GM18499 (cell line): ENCODE results near the gene MAPK12.

Source experiments
- ATAC-seq: cut with Tn5 transposase; IDR thresholded peaks from one replicate; pipeline ENCODE4 v1.9.1; 2021; ENCODE audit warnings: moderate number of reproducible peaks; ENCODE audit not compliant: insufficient read depth, unreplicated experiment

The MAPK12 gene

DNA sequence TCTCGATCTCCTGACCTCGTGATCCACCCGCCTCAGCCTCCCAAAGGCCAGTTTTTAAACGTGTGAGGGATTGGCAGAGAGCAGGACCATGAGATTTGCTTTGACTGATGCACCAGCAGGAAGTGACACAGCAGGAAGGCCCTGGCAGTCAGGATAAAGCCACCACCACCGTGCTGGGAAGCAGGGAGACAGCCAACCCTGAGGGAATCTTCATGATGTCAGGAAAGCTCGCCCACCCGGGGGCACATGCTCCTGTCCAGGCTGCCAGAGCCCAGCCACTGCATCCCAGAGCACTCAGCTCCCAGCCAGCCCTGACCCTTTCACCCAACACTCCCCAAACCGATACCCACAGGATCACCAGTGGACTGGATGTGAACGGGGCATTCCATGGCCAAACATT, 22.7 kb downstream of the MAPK12 start:
- ATAC-seq, result no peak

DNA sequence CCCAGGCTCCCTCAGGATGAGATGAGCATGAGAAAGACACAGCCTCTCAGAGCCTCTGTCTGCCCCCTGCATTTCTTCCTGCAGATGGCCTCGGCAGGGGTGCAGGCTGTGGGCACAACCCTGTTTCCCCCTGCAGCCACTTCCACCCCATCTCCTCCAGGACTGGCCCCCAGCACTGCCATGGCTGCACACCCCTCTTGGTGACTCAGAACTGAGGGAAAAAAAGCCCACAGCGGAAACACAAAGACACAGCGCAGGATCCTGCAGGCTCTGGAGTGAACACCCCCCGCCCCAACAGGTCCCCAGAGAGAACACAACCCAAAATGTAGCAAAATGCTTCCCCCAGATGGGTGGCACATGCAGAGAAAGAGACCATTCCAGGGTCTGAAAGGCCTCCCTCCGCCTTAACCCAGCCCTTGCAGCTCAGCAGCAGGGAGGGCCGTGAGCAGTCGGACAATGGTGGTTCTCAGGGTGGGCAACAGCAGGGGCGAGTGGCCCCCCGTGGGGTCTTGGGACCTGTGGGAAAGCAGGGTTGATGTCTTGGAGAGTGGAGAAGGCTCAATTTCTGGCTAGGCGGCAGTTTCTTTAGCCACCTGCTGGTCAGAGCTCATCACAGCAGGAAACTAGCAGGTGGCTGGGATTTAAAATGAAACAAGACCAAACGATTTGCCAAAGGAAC, 24.6 kb downstream of the MAPK12 start:
- no peak for ATAC-seq

DNA sequence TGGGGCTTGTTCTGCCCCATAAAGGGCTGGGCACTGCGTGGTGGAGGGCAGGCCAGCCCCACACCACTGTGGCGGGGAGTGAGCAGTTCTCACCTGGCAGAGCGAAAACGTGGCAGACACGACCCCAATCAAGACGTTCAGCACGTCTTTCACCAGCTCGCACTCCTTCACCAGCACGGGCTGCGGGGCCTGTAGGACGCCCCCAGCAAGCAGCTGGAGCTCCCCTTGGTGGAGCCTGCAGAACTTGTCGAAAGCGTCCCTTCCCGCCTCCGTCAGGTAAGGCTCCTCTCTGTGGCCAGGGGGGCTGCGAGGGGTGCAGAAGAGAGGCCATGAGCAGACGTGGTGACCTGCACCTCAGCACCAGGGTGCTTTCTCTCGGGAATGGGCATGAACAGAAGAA, 28.3 kb downstream of the MAPK12 start:
- no peak for ATAC-seq

DNA sequence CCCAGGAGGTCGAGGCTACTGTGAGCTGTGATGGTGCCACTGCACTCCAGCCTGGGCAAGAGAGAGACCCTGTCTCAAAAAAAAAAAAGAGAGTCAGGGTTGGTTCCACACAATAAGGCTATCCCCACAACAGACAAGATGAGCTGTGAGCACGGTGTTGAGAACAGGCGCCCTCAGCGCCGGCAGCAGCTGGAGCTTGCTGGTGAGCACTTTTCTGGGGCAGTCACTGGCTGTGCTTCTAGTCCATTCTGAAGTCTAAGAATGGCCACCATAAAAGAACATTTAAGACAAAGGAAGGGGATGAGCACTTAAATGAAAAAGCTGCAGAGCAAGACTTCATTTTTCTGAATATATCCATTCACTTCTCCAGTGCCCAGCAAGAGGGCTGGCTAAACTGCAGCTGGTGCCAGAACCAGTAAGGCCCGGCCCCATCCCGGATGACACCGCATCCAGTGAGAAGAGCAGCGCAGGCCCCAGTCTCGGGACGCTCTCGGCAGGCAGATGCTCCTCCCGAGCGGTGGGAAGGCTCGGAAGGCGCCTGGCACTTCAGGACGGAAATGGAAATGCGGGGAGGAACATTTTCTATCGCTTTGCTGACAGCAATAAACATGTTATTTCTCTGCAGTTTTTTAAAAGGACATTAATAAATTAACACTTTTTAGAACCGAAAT, 28.9 kb downstream of the MAPK12 start:
- ATAC-seq, result no peak

DNA sequence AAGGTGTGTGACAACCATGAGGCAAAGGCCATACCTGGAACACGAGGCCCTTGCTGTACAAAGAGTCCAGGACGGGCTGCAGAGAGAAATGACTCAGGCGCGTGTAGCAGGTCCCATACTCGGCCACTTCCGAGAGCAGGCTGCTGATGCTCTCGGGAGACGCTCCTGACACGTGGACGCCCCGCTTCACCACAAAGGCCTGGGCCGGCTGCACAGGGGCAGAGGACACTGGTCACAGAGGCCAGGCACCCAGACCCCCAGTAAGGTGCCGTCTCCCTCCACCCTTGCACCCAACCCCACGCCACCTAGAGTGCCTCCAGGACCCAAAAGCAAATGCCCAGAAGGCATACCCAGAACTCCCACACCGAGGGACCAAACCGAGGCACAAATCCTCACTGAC, 32.1 kb downstream of the MAPK12 start:
- no peak for ATAC-seq

DNA sequence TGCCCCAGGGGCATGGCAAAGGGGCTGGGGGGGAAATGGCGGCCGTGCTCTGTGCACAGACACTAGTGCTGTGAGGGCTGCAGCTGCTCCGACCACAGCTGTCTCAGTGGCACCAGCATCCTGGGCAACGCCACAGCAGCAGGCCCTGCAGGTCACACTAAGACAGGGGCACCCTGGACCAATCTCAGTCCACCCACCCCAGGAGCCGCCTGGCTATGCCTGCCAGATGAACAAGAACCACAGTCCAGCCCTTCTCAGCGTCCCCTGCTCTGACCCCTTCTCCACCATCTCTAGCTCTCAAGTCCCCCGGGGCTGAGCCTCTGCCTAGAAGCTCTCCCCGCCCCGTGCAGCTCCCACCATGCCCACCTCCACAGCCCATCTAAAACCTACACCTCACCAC, 33.1 kb downstream of the MAPK12 start:
- ATAC-seq, result no peak

DNA sequence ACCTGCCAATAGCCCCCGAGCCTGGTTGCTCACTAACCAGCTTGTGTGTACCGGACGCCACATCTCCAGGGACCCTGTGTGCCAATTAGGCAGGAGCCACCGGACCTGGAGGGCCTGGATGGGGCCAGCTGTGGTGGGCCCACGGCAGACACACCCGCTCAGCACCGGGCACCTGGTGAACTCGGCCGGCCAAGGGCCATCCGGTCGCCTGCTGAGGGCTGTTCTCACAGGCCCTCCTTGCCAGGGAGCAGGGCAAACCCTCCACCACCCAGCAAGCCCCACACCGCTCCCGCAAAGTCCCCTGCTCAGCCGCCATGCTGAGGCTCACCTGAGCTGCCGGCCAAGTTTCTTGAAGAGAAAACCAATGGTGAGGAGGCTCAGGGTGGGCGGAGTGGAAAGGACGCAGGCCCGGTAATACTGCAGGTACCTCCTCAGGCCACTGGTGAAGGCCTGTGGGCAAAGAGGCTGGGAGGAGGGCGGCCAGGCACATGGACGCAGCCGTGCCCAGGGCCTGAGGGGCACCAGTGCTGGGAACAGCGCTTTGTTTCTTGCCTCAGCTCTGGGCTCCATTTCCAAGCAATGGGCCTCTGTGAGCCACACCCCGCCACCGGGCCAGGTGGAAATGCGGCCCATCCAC, 33.8 kb downstream of the MAPK12 start:
- no peak for ATAC-seq

DNA sequence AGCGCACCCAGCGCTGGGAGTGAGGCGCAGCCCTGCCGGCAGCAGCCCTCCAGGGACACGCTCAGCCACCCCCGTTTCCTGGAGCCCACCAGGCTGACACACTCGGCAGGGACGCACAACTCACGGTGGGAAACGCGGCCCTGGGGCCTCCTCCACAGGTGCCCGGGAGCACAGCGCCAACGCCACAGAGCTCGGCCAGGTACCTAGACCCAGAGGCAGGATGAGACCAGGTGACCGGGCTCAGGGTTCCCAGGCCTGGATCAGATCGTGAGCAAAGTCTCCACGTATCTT, 34.7 kb downstream of the MAPK12 start:
- ATAC-seq, result no peak

DNA sequence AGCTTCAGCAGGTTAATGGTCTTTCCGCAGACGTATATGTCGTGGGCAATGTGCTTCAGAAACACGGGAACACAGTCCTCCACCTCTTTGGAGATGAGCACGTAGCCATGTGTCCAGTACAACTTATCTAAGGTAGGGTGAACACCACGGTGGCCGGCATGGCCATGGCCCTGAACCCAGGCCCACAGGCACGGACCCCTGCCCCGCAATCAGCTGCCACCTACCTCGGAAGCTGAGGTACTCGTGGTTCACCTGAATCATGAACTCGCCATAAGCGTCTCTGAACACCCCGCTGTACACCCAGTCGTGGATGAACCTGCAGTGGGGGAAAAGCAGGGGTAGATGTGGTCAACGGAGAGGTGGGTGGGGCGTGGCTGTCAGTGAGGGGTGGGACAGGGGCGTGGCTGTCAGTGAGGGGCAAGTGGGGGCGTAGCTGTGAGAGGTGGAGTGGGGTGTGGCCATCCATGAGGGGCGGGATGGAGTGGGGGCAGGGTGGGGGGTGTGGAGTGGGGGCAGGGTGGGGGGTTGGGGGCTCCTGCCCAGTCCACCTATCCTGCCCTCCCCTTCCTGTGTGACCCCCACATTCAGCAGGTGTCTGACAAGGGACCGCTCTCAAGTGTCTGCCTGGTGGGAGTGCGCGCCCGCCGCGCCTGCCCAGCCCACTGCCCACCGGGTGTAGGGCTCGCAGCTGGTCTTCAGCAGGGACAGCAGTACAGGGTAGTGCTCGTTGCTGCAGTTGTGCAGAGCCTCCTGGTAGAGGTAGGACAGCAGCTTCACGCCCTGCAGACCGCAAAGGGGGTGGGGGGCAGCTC, 35.2 kb downstream of the MAPK12 start:
- no peak for ATAC-seq

DNA sequence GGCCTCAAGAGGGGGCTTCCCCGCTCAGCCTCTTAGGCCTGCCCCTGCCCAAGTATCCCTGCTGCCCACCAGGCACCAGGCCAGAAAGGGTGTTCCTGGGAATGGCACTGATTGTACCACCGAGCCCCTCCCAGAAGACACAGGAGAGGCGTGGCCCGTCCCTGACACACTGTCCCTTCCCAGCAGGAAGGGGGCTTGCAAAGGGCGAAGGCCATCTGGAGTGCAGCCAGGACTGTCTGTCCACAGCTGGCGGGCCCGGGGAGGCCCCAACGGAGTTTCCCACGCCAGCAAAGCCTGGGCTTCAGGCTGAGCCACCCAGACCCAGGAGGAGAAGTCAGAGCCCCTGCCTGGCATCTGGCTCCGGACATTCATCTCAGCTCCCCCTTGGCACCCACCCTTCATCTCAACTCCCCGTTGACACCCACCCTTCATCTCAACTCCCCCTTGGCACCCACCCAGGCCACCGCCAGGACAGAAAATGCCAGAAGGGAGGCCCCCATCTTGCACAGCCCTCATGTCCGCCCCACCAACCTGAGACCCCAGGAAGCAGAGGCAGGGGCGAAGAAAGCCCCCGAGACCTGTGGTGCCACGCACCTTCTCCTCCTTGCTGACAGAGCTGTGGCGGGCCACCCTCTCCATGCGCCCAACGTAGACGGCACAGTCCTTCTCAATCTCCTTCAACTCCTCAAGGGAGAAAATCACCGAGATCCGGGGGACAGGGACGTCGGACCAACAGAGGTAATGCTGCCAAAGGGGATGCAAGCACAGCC, 36.1 kb downstream of the MAPK12 start:
- ATAC-seq, result no peak

DNA sequence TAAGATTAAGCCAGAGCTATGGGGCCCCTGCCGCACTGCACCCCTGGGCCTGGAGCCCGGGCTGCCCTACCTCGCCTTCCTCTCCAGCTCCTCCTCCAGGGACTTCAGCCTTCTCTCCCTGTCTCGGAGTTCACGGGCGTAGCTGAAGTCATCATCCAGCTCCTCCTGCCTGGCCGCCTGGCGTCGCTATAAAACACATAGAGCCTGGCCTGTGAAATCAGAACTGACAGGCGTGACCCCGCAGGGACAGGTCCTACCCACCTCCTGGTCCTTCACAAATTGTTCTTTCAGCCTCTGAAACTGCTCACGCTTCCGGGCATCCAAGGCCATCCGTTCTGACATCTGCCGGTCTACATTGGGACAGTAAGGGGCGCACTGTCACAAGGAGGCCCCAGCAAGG, 37.4 kb downstream of the MAPK12 start:
- no peak for ATAC-seq

DNA sequence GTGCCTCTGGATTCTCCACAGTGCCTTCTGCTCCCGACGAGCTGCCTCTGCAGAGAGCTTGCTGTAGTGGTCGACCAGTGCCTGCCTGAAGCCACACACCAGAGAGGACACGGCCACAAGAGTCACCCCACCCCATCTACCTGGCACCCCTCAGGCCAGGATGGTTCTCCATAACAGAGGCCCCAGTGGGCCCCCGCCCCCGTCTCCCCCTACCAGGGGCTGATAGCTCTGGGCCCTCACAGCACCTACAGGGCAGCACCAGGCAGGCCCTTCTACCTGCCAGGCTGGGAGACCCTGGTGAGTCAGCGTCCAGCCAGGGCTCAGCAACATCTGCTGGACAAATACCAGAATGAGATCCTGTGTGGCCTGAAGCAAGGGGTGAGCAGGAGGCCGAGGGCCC, 39.0 kb downstream of the MAPK12 start:
- no peak for ATAC-seq

DNA sequence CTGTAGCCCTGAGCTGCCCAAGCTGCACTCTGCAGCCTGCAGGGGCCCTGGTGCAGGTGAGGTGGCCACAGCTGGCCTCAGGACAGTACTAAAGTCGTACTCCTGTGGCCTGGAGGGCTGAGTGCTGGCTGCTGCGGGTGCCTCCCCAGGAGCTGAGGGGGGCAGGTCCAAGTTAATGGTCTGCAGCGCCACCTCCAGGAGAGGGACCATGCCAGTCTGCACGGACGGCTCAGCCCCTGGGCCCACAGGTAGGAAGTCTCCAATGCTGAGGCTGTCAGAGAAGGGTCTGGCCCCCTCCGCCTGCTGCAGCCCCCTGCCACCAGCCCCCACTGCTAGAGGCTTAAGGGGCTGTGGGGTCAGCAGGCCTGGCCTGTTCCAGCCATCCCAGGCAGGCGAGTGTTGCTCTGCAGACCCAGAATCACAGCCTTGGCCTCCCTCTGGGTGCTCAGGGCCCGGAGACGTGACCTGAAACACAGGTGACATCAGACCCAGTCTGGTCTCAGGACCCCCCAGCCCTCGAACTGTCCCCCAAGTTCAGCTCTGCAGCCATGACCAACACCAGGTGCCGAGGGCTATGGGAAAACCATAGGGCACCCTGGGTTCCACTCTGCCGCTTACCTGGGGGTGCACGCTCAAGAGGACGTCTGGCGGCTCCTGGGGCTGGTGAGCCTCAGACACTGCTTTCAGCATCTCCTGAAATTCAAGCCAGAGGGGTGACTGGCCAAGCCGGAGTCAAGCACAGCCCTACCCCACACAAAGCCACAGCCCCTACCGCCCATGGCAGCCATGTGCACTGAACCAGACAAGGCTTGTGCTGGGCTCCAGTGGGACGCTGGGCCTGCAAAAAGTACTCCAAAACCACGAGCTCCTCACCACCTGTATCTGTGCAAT, 39.8 kb downstream of the MAPK12 start:
- ATAC-seq, result no peak

DNA sequence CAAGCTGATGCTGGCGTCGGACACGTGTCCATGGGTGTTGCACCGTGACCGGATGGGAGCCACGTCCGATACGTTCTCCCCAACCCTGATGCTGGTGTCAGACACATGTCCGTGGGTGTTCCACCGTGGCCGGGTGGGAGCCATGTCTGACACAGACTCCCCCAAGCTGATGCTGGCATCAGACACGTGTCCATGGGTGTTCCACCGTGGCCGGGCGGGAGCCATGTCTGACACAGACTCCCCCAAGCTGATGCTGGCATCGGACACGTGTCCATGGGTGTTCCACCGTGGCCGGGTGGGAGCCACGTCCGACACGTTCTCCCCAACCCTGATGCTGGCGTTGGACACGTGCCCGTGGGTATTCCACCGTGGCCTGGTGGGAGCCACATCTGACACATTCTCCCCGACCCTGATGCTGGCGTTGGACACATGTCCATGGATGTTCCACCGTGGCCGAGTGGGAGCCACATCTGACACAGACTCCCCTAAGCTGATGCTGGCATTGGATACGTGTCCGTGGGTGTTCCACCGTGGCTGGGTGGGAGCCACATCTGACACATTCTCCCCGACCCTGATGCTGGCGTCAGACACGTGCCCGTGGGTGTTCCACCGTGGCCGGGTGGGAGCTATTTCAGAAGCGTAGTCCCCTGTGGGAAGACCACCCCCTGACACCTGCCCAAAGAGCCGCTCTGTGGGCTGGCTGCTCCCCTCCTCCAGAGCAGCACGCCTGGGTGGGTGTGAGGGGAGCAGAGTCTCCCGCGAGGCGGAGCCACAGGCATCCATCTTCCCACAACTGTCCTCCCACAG, 40.7 kb downstream of the MAPK12 start:
- ATAC-seq, result no peak

DNA sequence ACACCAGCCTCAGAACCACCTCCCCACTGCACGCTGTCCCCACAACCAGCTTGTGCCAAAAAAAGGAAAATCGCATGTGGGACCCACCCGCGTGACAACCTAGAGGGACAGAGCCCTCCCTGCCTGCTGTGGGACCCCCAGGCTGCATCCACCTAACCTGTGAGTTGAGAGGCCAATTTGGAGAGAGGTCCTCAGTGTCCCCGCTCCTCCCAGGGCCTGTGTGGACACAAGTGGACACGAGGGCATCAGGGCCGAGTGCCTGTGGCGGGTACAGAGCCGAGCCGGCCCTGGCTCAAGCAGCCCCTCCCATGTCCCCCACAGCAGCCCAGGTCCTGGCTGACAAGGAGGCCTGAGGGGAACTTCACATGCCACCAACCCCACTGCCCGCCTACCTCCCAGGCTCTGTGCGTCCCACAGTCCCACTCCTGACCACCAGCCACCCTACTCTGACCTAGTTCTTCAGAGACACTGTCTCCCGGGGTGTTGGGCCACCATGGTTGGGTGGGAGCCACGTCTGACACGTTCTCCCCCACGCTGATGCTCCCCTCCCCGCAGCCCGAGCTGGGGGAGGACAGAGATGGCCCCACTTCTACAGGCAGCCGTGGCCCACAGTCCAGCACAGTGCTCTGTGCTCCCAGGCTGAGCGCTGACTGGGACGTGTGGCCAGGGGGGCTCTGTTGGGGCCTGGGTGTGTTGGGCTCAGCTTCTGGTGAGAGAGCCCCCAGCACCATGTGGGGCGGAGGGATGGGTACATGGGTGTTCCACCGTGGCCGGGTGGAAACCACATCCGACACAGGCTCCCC, 41.5 kb downstream of the MAPK12 start:
- ATAC-seq, result no peak

DNA sequence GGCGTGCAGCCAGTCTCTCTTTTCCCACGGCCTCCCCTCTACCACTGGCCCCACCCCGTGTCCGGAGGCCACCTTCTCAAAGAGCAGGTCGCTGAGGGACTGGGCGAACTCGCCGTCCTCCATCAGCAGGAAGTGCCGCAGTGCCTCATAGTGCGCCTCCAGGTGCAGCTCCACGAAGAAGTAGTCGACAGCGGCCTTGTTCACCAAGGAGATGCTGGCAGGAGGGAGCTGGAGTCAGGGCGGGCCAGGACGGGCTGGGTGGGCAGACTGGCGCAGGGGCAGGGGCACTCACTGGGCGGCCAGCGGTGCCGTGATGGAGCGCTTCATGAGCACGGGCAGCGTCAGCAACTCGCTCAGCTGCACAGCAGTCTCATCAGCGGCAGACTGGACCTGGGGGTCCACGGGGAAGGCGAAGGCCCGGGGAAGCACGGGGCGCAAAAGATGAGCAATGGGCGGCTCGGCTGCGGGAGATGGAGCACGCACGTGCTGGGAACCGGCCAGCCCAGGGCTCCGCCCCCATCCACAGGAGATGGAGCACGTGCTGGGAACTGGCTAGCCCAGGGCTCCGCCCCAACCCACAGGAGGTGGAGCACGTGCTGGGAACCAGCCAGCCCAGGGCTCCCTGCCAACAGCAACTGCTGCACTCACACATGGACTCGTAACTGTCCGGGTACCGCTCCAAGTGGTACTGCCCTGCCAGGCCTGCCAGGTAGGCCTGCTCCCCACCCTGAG, 42.3 kb downstream of the MAPK12 start:
- no peak for ATAC-seq
